CD4-positive, alpha-beta T cell treated with Interleukin-15 for 4 hours (primary cell): ENCODE data around the gene CFAP57.
"Not testable (repeated sequence)": the region's sequence is repeated elsewhere in the genome, so short reads cannot be mapped to it uniquely, and the experiment has no call there.

Experiments used
- DNase-seq: peaks from one replicate; pipeline ENCODE4 v3.0.0-alpha.2; 2020; ENCODE audit warnings: low spot score

The CFAP57 gene

DNA sequence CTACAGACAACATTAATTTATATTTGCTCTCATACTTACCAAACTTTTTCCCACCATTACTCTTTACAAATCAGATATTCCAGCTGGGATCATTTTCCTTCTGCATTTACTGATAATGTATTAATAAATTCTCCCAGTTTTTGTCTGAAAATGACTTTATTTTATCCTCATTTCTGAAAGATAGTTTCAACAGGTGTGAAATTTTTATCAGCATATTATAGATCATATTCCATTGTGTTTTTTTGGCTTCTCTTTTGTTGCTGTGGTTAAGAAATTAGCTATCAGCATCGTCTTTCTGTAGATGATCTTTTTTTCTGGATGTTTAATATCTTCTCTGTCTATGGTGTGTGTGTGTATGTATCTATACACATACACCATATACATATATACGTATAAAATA is 2.7 kb downstream of the CFAP57 start:
- DNase-seq = no peak

DNA sequence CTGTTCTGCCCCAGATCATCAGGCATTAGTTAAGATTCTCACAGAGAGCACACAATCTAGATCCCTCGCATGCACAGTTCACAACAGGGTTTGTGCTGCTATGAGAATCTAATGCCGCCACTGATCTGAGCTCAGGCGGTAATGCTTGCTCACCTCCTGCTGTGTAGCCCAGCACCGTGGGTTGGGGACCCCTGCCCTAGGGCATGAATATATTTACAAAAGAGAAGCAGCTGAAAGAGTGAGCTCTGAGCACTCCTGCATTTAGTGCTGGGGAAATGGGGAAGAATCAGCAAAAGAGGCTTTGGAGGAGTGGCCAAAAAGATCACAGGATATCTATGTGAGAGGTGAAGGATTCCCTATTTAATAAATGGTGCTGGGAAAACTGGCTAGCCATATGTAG is 5.6 kb downstream of the CFAP57 start:
- DNase-seq = no peak

DNA sequence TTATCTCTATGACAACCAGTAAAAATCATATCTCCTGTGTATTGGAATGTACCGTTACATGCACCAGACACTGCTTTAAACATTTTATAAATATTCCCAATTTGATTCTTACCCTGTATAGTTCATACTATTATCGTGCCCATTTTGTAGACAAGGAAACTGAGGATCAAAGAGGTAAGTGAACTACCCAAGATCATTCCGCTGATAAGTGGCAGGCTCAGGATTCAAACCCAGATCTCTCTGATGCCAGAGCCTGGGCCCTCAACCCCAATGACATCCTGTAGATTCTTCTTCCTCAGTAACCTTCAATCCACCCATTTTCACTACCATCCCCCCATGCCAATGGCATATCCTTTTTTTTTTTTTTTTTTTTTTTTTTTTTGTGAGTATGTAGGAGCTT is 12.3 kb downstream of the CFAP57 start:
- no peak for DNase-seq

DNA sequence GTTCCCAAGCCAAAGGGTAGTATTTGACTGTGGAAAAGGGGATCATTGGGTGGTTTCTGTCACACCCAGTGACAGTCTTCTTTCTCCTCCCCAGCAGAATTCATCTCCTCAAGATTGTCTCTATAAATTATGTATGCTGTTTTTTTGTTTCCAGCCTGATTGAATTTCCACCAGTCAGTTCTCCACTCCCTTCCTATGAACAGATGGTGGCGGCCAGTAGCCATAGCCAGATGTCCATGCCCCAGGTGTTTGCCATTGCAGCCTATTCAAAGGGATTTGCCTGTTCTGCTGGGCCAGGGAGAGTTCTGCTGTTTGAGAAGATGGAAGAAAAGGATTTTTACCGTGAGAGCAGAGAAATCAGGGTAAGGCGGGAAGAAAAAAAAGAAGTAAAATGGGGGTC is 12.9 kb downstream of the CFAP57 start:
- no peak for DNase-seq

DNA sequence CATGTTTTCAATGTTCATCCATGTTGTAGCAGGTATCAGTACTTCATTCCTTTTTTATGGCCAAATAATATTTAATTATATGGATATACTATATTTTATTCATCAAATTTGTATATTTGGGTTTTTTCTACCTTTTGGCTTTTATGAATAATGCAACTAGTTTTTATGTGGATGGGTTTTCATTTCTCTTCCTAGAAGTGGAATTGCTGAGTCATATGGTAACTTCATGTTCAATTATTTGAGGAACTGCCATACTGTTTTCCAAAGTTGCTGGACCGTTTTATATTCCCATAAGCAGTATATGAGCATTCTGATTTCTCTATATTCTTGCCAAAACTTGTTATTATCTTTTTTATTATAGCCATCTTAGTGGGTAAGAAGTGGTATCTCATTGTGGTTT is 16.0 kb downstream of the CFAP57 start:
- DNase-seq = no peak

DNA sequence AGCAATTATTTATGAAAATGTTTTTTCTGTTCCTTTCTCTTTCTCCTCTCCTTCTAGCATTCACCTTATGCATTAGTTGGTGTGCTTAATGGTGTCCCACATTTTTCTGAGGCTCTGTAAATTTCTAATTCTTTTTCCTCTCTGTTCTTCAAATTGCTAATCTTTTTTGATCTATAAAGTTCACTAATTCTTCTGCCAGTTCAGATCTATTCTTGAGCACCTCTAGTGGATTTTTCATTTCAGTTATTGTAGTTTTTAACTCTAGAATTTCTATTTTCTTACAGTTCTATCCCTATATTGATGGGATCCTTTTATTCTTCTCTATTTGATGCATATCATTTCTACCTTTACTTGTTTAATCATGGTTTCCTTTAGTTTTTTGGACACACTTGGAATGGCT is 22.4 kb downstream of the CFAP57 start:
- DNase-seq = no peak

DNA sequence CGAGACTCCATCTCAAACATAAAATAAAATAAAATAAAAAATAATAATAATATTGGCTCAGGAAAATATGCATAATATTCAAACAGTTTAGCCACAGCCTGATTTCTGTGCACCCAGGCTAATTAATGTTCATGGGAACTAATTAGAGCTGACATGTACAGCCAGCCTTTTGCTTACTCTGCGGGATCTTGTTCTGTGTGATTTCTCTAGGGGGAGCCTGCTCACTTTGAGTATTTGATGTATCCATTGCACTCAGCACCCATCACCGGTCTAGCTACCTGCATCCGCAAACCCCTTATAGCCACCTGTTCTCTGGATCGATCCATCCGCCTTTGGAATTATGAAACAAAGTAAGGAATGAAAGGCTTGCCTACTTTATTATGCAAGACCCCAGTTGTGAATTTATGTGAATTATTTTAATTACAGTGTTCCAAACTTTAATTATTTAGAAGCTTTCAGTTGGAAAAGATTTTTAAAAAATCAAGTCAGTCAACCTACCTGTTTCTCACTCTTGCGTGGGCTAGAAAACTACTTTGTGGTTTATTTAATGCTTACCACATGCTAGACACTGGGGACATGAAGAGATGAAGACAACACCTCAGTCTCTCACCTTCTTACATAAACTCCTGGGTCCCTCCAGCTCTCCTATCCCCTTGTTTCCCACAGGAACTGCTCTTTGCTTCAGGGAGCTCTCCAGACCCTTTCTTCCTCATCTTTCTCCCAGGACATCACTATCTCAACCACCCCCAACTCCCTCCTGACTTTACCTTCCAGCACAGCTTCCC is 25.4 kb downstream of the CFAP57 start:
- DNase-seq = no peak

DNA sequence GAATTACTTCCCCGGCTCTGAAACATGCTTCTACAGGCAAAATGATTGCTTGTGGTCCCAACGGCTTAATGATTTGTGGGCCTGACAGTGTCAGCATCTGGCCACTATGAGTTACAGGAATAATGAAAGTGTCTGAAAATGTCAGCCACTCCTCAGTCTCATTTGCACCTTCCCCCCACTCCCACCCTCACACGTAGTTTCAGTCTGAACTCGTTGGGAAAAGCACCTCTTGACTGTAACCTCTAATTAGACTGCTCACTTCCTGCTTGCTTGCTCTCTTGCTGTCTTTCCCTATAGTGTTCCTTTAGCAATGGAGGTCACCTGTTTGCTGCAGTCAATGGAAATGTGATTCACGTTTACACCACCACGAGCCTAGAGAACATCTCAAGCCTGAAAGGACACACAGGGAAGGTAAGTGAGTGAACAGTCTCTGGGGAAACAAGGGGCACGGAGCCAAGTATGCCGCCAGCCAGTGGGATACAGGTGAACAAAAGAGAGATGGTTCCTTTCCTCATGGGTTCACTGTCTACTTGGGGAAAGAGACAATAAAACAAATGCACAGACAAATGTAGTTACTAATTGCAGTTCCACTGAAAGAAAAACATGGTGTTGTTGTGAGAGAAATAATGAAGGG is 27.1 kb downstream of the CFAP57 start:
- no peak for DNase-seq

DNA sequence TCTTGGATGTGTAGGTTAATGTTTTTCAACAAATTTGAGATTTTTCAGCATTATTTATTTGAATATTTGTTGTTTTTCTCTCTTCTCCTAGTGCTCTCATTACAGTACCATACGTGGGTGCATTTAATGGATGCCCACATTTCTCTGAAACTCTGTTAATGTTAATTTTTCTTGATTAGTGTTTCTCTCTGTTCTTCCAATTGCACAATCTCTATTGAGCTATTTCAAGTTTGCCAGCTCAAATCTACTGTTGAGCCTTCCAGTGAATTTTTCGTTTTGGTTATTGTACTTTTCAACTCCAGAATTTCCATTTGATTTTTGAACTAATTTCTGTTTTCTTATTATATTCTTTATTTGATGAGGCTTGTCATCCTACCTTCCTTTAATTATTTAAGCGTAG is 31.7 kb downstream of the CFAP57 start:
- DNase-seq = no peak

DNA sequence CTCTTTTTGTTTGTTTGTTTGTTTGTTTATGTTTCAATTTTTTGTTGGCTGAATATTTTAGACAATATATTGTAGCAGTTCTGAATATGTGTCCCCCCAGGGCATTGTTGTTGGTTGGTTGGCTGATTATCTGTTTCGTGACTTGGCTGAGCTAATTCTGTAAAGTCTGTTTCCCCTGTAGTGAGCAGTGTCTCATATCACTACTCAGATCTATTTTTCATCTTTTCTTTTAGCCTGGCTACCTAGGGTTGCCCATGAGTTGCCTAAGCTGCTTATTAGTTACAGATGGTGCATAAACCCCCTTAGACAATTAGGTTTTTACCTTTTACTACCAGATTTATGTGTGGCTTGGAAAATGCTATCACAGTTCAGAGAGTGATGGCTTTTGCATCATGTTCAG is 32.3 kb downstream of the CFAP57 start:
- no peak for DNase-seq

DNA sequence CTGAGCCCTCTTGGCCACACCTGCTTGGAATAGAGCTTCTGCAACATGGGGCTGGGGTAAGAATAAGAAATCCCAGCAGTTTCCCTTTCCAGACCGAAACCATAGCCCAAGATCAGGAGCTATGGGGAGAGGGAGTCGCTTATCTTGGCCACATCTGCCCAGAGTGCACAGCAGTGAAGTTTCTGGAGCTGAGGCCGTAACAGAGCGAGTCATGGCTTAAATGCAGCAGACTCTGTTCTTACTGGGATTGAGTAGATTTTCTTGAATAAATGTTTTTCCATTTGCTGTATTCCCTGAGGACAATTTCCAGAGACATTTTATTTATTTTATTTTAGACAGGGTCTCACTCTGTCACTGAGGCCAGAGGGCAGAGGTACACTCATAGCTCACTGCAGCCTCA is 33.5 kb downstream of the CFAP57 start:
- no peak for DNase-seq

DNA sequence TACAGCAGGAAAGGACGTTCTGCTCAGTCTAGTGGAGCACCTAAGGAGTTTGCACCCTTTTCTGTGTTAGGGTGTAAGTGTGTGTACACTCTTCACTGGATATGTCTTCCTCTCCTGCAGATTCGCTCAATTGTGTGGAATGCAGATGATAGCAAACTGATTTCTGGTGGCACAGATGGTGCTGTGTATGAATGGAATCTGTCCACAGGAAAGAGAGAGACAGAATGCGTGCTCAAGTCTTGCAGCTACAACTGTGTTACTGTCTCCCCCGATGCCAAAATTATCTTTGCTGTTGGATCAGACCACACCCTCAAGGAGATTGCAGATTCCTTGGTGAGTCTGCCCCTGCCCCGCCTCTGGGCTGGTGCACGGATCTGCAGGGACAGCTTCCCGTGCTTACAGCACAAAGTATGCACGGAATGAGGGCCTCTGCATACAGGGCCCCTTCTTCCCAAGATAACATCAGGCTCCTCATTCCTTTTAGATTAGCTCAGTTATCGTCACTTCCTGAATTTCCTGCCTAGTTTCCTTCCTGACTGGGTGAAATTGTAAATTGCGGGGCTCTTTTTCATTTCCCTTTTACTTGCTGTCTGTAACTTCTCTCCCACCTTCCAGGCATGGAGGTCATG is 34.6 kb downstream of the CFAP57 start:
- no peak for DNase-seq

DNA sequence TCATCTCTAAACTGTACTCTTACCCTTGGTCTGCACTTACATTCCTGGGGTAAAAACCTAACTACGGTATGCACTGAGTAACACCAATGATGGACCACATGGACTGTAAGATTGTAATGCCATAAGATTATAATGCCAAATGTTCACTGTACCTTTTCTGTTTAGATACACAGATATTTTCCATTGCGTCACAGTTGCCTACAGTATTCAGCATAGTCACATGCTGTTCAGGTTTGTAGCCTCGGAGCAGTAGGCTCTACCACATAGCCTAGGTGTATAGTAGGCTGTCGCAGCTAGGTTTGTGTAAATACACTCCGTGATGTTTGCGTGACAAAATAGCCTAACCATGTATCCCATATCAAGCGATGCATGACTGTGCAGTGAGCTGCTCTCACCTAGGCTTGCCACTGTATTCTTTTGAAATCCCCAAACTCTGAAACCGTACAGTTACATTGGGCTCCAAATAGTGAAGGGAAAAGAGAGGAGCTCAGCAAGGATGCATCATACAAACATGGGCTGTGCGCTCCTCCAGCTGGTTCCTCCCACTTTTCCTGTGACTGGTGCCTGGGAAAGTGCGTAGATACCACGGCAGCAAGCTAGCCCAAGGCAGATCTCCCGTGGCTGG is 35.2 kb downstream of the CFAP57 start:
- no peak for DNase-seq

DNA sequence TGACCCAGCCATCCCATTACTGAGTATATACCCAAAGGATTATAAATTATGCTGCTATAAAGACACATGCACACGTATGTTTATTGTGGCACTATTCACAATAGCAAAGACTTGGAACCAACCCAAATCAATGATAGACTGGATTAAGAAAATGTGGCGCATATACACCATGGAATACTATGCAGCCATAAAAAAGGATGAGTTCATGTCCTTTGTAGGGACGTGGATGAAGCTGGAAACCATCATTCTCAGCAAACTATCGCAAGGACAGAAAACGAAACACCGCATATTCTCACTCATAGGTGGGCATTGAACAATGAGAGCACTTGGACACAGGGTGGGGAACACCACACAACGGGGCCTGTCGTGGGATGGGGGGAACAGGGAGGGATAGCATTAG is 36.1 kb downstream of the CFAP57 start:
- not testable (repeated sequence) for DNase-seq

DNA sequence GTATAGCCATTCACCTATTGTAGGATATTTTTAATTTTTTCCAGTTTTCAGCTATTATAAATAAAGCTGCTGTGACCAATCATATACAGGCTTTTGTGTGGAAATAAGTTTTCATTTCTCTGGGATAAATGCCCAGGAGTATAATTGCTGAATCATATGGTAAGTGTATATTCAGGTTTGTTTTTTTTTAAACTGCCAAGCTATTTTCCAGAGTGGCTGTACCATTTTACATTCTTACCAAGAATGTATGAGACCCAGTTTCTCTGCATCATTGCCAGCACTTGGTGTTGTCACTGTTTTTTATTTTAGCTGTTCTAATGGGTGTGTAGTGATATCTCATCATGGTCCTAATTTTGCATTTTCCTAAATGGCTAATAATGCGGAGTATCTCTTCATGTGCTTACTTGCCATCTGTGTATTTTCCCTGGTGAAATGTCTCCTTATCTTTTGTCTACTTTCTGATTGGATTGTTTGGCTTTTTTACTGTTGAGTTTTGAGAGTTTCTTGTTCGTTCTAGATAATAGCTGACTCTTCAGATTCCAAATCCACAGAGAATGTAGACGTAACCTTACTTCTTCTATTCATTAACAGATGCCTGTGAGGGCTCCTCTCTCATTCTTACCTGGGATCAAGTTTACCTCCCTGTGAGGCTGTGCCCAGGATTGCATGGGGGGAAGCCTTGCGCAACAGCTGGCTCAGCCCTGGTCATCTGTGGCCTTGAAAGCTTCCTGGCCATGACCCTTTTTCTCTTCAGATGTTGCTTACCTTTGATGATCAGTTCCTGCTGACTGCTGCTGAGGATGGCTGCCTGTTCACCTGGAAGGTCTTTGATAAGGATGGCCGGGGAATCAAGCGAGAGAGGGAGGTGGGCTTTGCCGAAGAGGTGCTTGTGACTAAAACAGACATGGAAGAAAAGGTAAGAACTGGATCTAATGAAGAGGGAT is 42.6 kb downstream of the CFAP57 start:
- DNase-seq = no peak

DNA sequence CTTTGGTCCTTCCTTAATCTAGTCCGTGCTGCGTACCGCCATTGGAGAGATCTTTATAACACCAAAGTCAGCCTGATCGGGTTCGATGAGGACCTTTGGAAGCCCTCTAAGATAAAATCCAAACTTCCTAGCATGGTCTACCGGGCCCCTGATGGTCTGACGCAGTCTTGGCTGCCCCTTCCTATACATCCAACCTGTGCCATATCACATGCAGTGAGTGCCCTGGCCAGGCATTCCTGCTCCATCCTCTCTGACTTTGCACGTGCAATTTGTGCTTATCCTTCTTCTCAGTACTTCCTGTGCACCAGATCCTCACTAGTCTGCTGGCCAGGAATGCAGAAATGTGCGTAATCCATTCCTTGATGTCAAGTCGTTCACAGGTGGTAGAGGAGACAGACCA is 45.6 kb downstream of the CFAP57 start:
- no peak for DNase-seq

DNA sequence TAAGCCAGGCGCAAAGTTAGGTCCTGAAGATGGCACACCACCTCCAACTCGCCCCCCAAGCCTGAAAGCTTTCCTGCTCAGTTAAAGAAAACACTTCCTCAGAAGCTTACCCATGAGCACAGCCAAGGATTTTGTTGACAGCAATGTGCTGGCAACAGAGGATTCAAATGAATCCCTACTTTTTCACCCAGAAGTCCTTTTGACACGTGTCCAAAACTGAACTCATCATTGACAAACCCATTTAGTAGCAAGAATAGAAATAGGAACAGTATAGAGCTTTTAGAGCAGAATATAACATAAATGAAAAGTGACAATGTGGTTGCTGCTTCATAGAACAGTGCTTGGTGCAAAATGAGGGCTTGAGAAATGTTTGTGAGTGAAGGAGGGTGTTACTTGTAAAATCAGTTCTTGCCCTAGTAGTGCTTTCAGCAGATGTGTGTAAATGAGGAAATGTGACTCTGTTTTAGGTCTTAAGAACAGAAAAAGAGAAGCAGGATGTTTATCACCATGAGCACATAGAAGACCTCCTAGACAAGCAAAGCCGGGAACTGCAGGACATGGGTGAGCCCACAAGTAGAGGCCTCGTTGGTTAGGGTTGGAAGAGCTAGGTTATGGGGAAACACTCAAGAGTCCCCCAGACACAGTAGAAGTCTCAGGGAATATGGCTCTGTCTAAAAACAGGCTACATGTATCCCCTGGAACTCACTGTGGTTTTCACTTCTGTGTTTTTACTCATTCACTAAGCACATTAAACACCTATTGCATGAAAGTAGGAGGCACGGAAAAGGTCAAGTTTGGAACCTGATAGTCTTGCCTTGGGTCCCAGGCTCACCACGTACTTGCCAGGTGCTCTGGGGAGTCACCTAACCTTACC is 49.0 kb downstream of the CFAP57 start:
- no peak for DNase-seq

DNA sequence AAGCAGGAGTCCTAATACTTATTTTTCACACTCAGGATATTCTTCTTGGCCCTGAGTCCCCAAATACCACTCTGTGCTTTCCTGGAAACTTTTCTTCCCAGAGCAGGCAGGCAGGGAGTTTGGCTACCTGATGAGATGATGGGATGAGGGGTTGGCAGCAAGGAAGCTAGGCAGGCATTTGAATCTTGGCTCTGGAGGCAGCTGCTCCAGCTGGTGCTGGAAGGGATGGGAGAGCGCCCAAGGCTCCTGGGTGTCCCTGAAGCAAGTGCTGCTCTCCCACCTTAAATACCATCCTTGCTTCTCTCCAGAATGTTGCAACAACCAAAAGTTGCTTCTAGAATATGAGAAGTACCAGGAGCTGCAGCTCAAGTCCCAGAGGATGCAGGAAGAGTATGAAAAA is 49.7 kb downstream of the CFAP57 start:
- no peak for DNase-seq

DNA sequence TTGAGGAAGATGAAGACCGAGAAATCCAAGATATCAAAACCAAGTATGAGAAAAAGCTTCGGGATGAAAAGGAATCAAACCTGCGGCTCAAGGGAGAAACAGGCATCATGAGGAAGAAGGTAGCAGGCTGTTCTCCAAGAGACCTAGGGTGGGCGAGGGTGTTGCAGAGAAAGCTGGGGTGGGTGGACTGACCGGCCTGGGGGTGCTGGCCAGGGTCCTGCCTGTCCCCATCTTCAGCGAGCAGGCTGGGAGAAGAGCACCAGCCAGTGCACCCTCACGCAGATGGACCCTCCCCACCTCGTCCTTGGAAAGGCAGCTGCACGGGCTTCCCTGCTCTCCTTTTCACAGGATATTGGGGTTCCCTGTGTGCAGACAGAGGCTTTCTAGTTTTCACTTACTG is 50.7 kb downstream of the CFAP57 start:
- DNase-seq = no peak

DNA sequence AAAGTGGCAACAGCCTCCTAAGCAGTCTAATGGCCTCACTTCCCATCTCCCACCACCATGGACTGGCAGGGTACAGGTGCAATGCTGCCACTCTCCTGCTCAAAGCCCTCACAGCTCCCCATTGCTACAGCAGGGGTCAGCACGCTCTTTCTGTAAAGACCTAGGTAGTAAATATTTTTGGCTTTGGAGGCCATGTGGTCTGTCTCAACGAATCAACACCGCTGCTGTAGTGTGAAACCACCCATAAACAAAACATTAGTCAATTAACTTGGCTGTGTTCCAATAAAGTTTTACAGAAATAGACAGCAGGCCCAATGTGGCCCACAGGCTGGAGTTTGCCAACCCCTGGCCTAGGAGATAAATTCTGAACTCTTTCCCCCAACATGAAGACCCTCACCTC is 53.0 kb downstream of the CFAP57 start:
- no peak for DNase-seq
